Erythroblast (primary cell): ENCODE measurements around the gene OBSCN.

Source experiments
- GATA1 ChIP-seq: IDR thresholded peaks from 2 replicates; pipeline ENCODE4 v1.6.1; 2011; ENCODE audit warnings: low read depth, mild to moderate bottlenecking, control low read depth, low read length, moderate library complexity
- POLR2A ChIP-seq: IDR thresholded peaks from 2 replicates; pipeline ENCODE4 v1.6.1; 2011; ENCODE audit warnings: mild to moderate bottlenecking, low read length

GRCh38 chr1:228270032-228270431 lies 62.2 kb downstream of the OBSCN start:
- no peak for TF ChIP-seq POLR2A
- no peak for TF ChIP-seq GATA1
